ENCODE measurements around the gene GNRH2. TPM values are rescaled to one million over a fixed set of nuclear protein-coding genes. Genes with fewer than 3 reads are reported as not detected.
A peak's percentile ranks its signal among the peaks of the same experiment; 100 is the strongest.

Gene GNRH2
- total RNA-seq, 1 donor from 2014 or later, result 0.75 TPM

GRCh38 chr20:3045816-3046676 is 2.6 kb downstream of the GNRH2 start, which contains the start of gene MRPS26:
Gene MRPS26 (plus strand): TSS chr20:3046052. CDS start chr20:3046069, 17 bp downstream.
- no peaks in the 10 kb centered on the region for H3K27me3 Mint-ChIP-seq
- peaks cover 33% of the 10 kb centered on the region for H3K36me3 Mint-ChIP-seq (ENCODE audit: low read depth)
- CTCF ChIA-PET, result no interaction called here
- DNase-seq (peak; percentile 88), ATAC-seq (ENCODE audit: low read depth) (peak; percentile 91)
- H3K9me3 Mint-ChIP-seq, result no peaks in the 10 kb centered on the region
- TF ChIP-seq CTCF (IDR thresholded peaks at IDR 0.05), result no peak
- peak within 1 kb of the TSS; percentile 89 for H3K27ac Mint-ChIP-seq
- intact Hi-C loops (cut with micrococcal nuclease), result loop anchor here (1.0 to 10.0 kb wide), 11 partner anchors 47 to 1929 kb away; partner anchors contain the start of genes ADISSP, DDRGK1, FASTKD5 and IDH3B
- peaks cover 14% of the 10 kb centered on the region for H3K4me1 Mint-ChIP-seq
- peak within 1 kb of the TSS; percentile 84 for H3K4me3 Mint-ChIP-seq
- POLR2A ChIA-PET, result interaction anchor here (0.6 to 2.1 kb wide), 8 partner anchors 8 to 173 kb away, joined by 3 to 7 read pairs (median 4); partner anchors contain the start of genes FASTKD5, OXT, PTPRA and UBOX5

- no peak for TF ChIP-seq CTCF (IDR thresholded peaks at IDR 0.05)
- POLR2A ChIA-PET, result interaction anchor here (0.6 to 2.1 kb wide), 2 partner anchors 114 to 174 kb away, joined by 3 to 5 read pairs; partner anchors contain the start of gene PTPRA
- Mint-ChIP-seq H3K27ac (peak overlapping the region; percentile 57), H3K4me3 (peak overlapping the region; percentile 84), H3K9me3 (no peaks in the 10 kb centered on the region), H3K27me3 (no peaks in the 10 kb centered on the region), H3K4me1 (peaks cover 14% of the 10 kb centered on the region), H3K36me3 (ENCODE audit: low read depth) (peaks cover 30% of the 10 kb centered on the region)
- ATAC-seq (ENCODE audit: low read depth) (no peak), DNase-seq (no peak)
- intact Hi-C loops (cut with micrococcal nuclease), result loop anchor here (2.0 to 10.0 kb wide), 6 partner anchors 112 to 1930 kb away; partner anchors contain the start of genes ADISSP, FASTKD5, NOP56 and PSMF1
- CTCF ChIA-PET, result no interaction called here
Measured at GRCh38 chr20:3046677-3047462, 3.4 kb downstream of the GNRH2 start.

- no peak for TF ChIP-seq CTCF (IDR thresholded peaks at IDR 0.05)
- Mint-ChIP-seq H3K27ac (no peak overlapping the region), H3K27me3 (no peaks in the 10 kb centered on the region), H3K9me3 (no peaks in the 10 kb centered on the region), H3K4me3 (peak overlapping the region; percentile 84), H3K36me3 (ENCODE audit: low read depth) (peaks cover 30% of the 10 kb centered on the region), H3K4me1 (peaks cover 14% of the 10 kb centered on the region)
- CTCF ChIA-PET, result no interaction called here
- POLR2A ChIA-PET, result no interaction called here
- no peak for DNase-seq
- no peak for ATAC-seq (ENCODE audit: low read depth)
- intact Hi-C loops (cut with micrococcal nuclease), result loop anchor here (2.0 to 10.0 kb wide), 6 partner anchors 111 to 1930 kb away; partner anchors contain the start of genes ADISSP, FASTKD5, NOP56 and PSMF1
Measured at GRCh38 chr20:3047486-3048419, 4.3 kb downstream of the GNRH2 start.

- no peaks in the 10 kb centered on the region for H3K9me3 Mint-ChIP-seq
- H3K27ac Mint-ChIP-seq, result no peak overlapping the region
- H3K27me3 Mint-ChIP-seq, result no peaks in the 10 kb centered on the region
- CTCF ChIA-PET, result interaction anchor here (3.3 kb wide), 1 partner anchor 64 kb away, joined by 27 read pairs; no protein-coding TSS in a partner anchor
- no peak for ATAC-seq (ENCODE audit: low read depth)
- intact Hi-C loops (cut with micrococcal nuclease), result no loop called here
- H3K36me3 Mint-ChIP-seq (ENCODE audit: low read depth), result peaks cover 30% of the 10 kb centered on the region
- H3K4me1 Mint-ChIP-seq, result peaks cover 6% of the 10 kb centered on the region
- POLR2A ChIA-PET, result no interaction called here
- DNase-seq, result no peak
- TF ChIP-seq CTCF (IDR thresholded peaks at IDR 0.05), result no peak
- H3K4me3 Mint-ChIP-seq, result no peak overlapping the region
Measured at GRCh38 chr20:3051385-3052019, 8.1 kb downstream of the GNRH2 start.

Measured in activated B cell treated with CpG ODN at 0.5 μM for 24 hours (primary cell).